GM12891 (cell line): ENCODE data around the gene KIF22.

Experiments
- DNase-seq: peaks from one replicate; pipeline ENCODE4 v3.0.0; 2011; ENCODE audit warnings: low spot score; ENCODE audit not compliant: insufficient read length
- FAIRE-seq: peaks from 2 replicates; lab custom pipeline; 2011; peaks lifted over from hg19 to GRCh38; lab: Jason Lieb, UNC
- PAX5 ChIP-seq: IDR thresholded peaks from 2 replicates; pipeline ENCODE4 v1.6.1; 2011; ENCODE audit warnings: low read length, moderate library complexity, mild to moderate bottlenecking; ENCODE audit not compliant: insufficient read depth, severe bottlenecking
- POLR2A ChIP-seq: IDR thresholded peaks from 2 replicates; pipeline ENCODE4 v1.6.1; 2011; ENCODE audit warnings: low read depth, low read length, control low read depth
- POLR2AphosphoS5 ChIP-seq: IDR thresholded peaks from 2 replicates; pipeline ENCODE4 v1.6.1; 2011; ENCODE audit warnings: low read depth, low read length, control low read depth
- POU2F2 ChIP-seq: IDR thresholded peaks from 2 replicates; pipeline ENCODE4 v1.6.1; 2011; ENCODE audit warnings: low read depth, mild to moderate bottlenecking, control low read depth, low read length, moderate library complexity
- SPI1 ChIP-seq: IDR thresholded peaks from 2 replicates; pipeline ENCODE4 v1.6.1; 2011; ENCODE audit warnings: low read depth, low read length, control low read depth
- TAF1 ChIP-seq: IDR thresholded peaks from 2 replicates; pipeline ENCODE4 v1.6.1; 2011; ENCODE audit warnings: low read depth, low read length, control low read depth

Gene KIF22

DNA sequence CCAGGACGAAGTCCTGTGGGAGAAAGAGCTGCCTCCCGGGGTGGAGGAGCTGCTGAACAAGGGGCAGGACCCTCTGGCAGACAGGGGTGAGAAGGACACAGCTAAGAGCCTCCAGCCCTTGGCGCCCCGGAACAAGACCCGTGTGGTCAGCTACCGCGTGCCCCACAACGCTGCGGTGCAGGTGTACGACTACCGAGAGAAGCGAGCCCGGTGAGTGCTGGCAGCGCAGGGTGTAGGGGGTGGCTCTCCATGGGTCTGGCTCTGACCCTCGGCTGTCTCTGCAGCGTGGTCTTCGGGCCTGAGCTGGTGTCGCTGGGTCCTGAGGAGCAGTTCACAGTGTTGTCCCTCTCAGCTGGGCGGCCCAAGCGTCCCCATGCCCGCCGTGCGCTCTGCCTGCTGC, 51.1 kb downstream of the KIF22 start:
- no peak for FAIRE-seq
- no peak for DNase-seq
- TF ChIP-seq POLR2A (no peak), TAF1 (no peak), SPI1 (no peak), POU2F2 (no peak), POLR2AphosphoS5 (no peak), PAX5 (no peak)

DNA sequence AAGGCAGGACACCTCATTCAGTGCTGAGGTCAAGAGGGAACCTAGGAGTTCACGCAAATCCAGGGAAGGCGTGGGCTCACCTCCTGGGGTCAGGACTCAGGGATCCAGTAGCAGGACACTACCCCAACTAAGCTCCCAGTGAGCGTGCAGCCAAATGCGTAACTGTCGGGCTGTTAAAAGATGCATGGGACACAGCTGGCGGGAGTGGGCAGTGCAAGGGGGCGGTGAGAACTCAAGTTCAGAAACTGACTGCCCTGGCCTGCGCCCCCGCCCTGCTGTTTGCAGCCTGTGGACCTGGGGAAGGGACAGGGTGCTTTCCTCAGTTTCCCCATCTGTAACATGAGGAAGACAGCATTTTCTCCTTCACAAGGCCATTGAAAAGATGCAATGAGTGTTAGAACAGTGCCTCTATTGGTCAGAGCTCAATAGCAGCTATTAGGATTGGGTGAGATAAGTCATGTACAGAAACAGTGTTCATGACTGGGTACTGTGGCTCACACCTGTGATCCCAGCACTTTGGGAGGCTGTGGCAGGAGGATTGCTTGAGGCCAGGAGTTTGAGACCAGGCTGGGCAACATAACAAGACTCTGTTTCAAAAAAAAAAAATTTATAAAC, 52.3 kb downstream of the KIF22 start:
- DNase-seq (no peak), FAIRE-seq (peak; percentile 9)
- TF ChIP-seq SPI1: no peak
- no peak for TF ChIP-seq POLR2A
- TF ChIP-seq POU2F2: no peak
- TF ChIP-seq POLR2AphosphoS5: no peak
- TF ChIP-seq TAF1: no peak
- TF ChIP-seq PAX5: no peak

DNA sequence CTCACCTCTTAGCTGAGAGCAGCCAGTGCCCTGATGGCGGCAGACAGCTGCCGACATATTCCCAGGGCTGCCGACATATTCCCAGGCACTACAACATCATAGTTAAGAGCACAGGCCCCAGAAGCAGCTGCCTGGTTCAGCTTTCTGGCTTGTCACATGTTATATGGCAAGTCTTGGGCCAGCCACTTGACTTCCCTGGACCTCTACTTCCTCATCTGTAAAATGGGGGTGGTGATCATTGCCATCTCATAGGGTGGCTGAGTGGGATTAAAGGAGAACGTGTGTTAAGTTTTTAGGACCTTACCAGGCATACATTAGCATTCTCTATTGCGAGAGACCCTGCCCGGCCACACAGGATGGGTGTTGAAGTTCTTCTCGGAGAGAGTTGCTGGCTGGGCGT, 53.4 kb downstream of the KIF22 start:
- FAIRE-seq (no peak), DNase-seq (no peak)
- TF ChIP-seq POLR2A: no peak
- no peak for TF ChIP-seq POU2F2
- TF ChIP-seq PAX5: no peak
- no peak for TF ChIP-seq SPI1
- no peak for TF ChIP-seq POLR2AphosphoS5
- TF ChIP-seq TAF1: no peak

DNA sequence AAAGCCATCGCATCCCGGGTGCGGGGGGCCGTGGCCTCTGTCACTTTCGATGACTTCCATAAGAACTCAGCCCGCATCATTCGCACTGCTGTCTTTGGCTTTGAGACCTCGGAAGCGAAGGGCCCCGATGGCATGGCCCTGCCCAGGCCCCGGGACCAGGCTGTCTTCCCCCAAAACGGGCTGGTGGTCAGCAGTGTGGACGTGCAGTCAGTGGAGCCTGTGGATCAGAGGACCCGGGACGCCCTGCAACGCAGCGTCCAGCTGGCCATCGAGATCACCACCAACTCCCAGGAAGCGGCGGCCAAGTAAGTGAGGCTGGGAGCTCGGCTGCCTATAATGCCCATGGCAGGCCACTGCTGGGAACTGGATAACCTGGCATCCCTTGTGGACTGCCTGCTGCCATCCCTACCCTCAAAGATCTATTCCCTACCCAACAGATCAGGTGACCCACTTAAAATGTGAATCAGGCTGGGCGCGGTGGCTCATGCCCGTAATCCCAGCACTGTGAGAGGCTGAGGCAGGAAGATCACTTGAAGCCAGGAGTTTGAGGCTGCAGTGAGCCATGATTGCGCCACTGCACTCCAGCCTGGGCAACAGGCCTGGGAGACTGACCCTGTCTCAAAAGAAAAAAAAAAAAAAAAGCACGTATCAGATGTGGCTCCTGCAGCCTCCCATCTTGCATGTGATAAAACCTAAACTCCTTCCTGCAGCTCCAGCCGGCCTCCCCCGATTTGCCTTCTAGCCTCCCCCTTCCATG, 54.2 kb downstream of the KIF22 start:
- TF ChIP-seq POLR2AphosphoS5 (no peak), TAF1 (no peak), SPI1 (no peak), PAX5 (no peak), POU2F2 (no peak), POLR2A (no peak)
- DNase-seq (no peak), FAIRE-seq (no peak)

DNA sequence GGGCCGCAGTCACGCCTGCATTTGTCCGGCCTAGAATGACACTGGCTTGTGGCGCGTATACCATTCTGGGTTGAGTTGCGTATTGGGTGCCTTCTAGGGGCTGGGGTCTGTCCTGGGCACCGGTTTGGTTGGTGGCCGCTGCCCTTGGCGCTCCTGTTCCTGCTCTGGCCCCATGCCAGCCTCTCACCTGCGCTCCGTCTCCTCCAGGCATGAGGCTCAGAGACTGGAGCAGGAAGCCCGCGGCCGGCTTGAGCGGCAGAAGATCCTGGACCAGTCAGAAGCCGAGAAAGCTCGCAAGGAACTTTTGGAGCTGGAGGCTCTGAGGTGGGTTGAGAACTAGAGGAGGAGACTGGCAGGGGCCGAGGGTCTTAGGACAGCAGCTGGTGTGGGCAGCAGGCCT, 55.1 kb downstream of the KIF22 start:
- no peak for FAIRE-seq
- DNase-seq: no peak
- TF ChIP-seq TAF1 (no peak), PAX5 (no peak), POLR2AphosphoS5 (no peak), POLR2A (no peak), POU2F2 (no peak), SPI1 (no peak)

DNA sequence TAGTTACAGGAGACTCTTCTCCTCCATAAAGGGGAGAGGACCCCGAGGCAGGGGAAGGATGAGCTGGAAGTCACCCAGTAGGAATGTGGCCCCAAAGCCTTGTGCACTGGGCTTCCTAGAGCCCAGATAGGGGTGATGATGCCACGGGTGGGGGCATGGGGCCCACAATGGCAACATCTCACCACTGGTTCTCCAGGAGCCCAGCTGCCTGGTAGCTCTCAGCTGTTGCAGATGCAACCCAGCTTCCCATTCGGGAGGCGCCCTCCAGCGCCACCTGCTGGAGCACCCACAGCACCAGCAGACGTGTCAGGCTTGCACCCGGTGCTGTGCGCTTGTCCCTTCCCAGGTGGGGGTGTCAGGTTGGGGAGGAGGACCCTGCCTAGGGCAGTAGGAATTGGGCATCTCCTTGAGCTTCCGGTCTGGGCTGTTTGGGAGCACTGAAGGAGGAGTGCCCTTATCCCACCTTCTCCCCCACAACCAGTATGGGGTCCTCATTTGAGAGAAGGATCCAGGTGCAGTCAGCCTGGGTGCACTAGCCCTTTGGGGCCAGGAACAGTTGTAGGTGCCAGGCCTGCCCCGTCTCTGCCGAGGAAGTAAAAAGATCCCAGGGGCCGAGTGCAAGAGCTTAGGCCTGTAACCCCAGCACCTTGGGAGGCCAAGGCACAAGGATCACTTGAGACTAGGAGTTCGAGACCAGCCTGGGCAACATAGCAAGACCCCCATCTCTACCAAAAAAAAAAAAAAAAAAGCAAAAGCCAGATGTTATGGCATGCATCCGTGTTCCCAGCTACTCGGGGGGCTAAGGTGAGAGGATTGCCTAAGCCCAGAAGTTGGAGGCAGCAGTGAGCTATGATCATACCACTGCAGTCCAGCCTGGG, 58.1 kb downstream of the KIF22 start:
- DNase-seq (peak; percentile 77), FAIRE-seq (peak; percentile 92)
- TF ChIP-seq POLR2AphosphoS5 (no peak), SPI1 (no peak), POU2F2 (no peak), TAF1 (no peak), POLR2A (no peak), PAX5 (no peak)

DNA sequence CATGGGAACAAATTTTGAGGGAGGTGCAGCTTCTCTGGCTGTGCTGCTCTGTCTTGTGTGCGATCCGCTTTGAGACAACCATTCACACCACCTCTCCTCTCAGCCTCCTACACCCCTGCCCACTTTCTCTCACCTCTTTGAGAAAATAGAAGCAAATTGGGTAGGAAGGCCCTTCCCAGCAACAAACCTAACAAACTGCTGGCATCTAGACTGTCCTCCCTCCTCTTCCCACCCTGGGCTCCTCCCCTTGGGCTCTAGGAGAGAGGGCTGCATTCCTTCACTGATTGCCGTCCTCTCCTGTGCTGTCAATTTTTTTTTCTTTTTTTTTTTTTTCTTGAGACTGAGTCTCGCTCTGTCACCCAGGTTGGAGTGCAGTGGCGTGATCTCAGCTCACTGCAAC, 59.0 kb downstream of the KIF22 start:
- FAIRE-seq: no peak
- TF ChIP-seq SPI1 (no peak), POU2F2 (no peak), PAX5 (no peak), TAF1 (no peak), POLR2A (no peak), POLR2AphosphoS5 (no peak)
- no peak for DNase-seq

DNA sequence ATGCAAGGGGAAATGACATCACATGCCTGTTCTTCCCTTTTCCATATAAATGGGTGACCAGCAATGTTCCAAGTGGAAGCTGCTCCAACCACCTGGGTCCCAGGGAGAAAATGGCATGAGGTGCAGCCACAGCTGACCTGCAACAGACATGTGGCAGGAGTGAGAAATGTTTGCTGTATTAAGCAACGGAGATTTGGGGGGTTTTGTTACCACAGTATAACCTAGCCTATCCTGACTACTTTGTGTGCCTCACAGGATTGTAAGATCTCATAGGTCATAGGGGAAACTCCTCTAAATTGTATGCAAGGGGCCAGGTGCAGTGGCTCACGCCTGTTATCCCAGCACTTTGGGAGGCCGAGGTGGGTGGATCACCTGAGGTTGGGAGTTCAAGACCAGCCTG, 60.4 kb downstream of the KIF22 start:
- TF ChIP-seq POLR2AphosphoS5 (no peak), TAF1 (no peak), SPI1 (no peak), PAX5 (no peak), POLR2A (no peak), POU2F2 (no peak)
- DNase-seq (no peak), FAIRE-seq (no peak)

DNA sequence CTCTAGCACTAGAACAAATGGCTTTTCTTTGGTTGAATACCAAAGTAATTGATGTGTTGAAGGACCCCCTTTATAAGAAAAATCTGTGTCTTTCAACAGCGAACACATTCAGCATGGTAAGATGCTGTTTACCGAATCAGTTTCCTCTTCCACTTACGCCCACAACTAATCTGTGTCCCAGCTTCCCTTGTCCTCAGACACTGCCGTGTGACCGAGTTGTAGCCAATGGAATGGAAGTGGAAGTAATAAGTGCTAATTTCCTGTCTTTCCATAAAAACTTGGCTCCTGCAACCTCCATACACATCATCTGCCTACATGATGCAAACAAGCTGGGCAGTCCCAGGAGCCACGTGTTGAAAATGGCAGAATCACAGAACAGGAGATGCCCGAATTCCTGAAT, 62.1 kb downstream of the KIF22 start:
- DNase-seq (no peak), FAIRE-seq (no peak)
- TF ChIP-seq POLR2A (no peak), SPI1 (no peak), POLR2AphosphoS5 (no peak), POU2F2 (no peak), TAF1 (no peak), PAX5 (no peak)
